Neural cell (in vitro differentiated cells): Measurements from ENCODE around the gene LRMDA. TPM values are rescaled to one million over a fixed set of nuclear protein-coding genes. Genes with fewer than 3 reads are reported as not detected.

Experiments used
- H2AFZ ChIP-seq: fragments of 200-600, 300-800 bp; sonication (generic), shearing (Covaris generic); 2 replicates; pipeline ENCODE4 v1.6.0; 2014; ENCODE audit warnings: low read depth, mild to moderate bottlenecking, antibody characterized with exemption, low read length, moderate library complexity
- H3F3A ChIP-seq: fragments of 200-600 bp; shearing (Covaris generic); 2 replicates; pipeline ENCODE4 v1.6.1; 2016; ENCODE audit warnings: mild to moderate bottlenecking, moderate library complexity, mixed read lengths, antibody characterized with exemption, low read length; ENCODE audit not compliant: insufficient read depth, poor library complexity, severe bottlenecking
- H3K27ac ChIP-seq: fragments of 200-600, 300-800 bp; sonication (generic), shearing (Covaris generic); 2 replicates; pipeline ENCODE4 v1.5.1; 2014; ENCODE audit warnings: mild to moderate bottlenecking, low read length, moderate library complexity
- H3K27me3 ChIP-seq: fragments of 300-800, 200-600 bp; sonication (generic), shearing (Covaris generic); 2 replicates; pipeline ENCODE4 v1.6.0; 2014; ENCODE audit warnings: mild to moderate bottlenecking, low read depth, low read length, moderate library complexity; ENCODE audit not compliant: insufficient read depth
- H3K36me3 ChIP-seq: fragments of 300-800, 200-600 bp; sonication (generic), shearing (Covaris generic); 2 replicates; pipeline ENCODE4 v1.5.1; 2014; ENCODE audit warnings: mild to moderate bottlenecking, antibody characterized with exemption, low read length, moderate library complexity; ENCODE audit not compliant: insufficient read depth
- H3K4me2 ChIP-seq: fragments of 300-800, 200-600 bp; sonication (generic), shearing (Covaris generic); 2 replicates; pipeline ENCODE4 v1.6.0; 2014; ENCODE audit warnings: mild to moderate bottlenecking, low read length
- H3K4me3 ChIP-seq: fragments of 300-800, 200-600 bp; sonication (generic), shearing (Covaris generic); 2 replicates; pipeline ENCODE4 v1.5.1; 2014; ENCODE audit warnings: mild to moderate bottlenecking, low read length, moderate library complexity
- H3K79me2 ChIP-seq: fragments of 200-600 bp; shearing (Covaris generic); replicated peaks from 2 replicates; pipeline ENCODE4 v1.6.0; 2014; ENCODE audit warnings: mild to moderate bottlenecking, low read length, moderate library complexity; ENCODE audit not compliant: insufficient read depth
- H3K9ac ChIP-seq: fragments of 300-800, 200-600 bp; sonication (generic), shearing (Covaris generic); 2 replicates; pipeline ENCODE4 v1.6.1; 2016; ENCODE audit warnings: mild to moderate bottlenecking, low read length, mixed read lengths
- H3K9me2 ChIP-seq: fragments of 200-600 bp; shearing (Covaris generic); 2 replicates; pipeline ENCODE4 v1.6.1; 2016; ENCODE audit warnings: mild to moderate bottlenecking, low read length, mixed read lengths; ENCODE audit not compliant: insufficient read depth
- H3K9me3 ChIP-seq: fragments of 200-600, 300-800 bp; sonication (generic), shearing (Covaris generic); 2 replicates; pipeline ENCODE4 v1.6.1; 2016; ENCODE audit warnings: mild to moderate bottlenecking, mixed run types, low read length, moderate library complexity, mixed read lengths
- H4K20me1 ChIP-seq: fragments of 200-600 bp; shearing (Covaris generic); 2 replicates; pipeline ENCODE4 v1.6.1; 2016; ENCODE audit warnings: mild to moderate bottlenecking, mixed run types; ENCODE audit not compliant: insufficient read depth
- CTCF ChIP-seq: fragments of 450-650 bp; IDR thresholded peaks from 2 replicates; pipeline ENCODE4 v1.5.1; 2014; ENCODE audit warnings: antibody characterized with exemption, mild to moderate bottlenecking, moderate library complexity; ENCODE audit not compliant: poor library complexity, severe bottlenecking
- EP300 ChIP-seq: fragments of 450-650 bp; conservative IDR thresholded peaks from 2 replicates; pipeline ENCODE4 v1.6.1; 2014; ENCODE audit warnings: antibody characterized with exemption, mild to moderate bottlenecking, moderate library complexity; ENCODE audit not compliant: poor library complexity, severe bottlenecking
- EZH2 ChIP-seq: fragments of 200-600, 300-800 bp; shearing (Covaris generic), sonication (generic); IDR thresholded peaks from 2 replicates; pipeline ENCODE4 v1.6.1; 2014; ENCODE audit warnings: antibody characterized with exemption, low read length, borderline replicate concordance, mild to moderate bottlenecking; ENCODE audit not compliant: insufficient read depth, poor library complexity, severe bottlenecking
- MXI1 ChIP-seq: fragments of 450-650 bp; conservative IDR thresholded peaks from 2 replicates; pipeline ENCODE4 v1.6.1; 2014; ENCODE audit warnings: antibody characterized with exemption, mild to moderate bottlenecking; ENCODE audit not compliant: poor library complexity, severe bottlenecking
- POLR2AphosphoS5 ChIP-seq: IDR thresholded peaks from 2 replicates; pipeline ENCODE4 v1.6.1; 2012
- RAD21 ChIP-seq: fragments of 450-650 bp; conservative IDR thresholded peaks from 2 replicates; pipeline ENCODE4 v1.6.1; 2014; ENCODE audit warnings: antibody characterized with exemption, mild to moderate bottlenecking, moderate library complexity
- REST ChIP-seq: IDR thresholded peaks from 2 replicates; pipeline ENCODE4 v1.6.1; 2012; ENCODE audit warnings: borderline replicate concordance
- SMC3 ChIP-seq: fragments of 450-650 bp; conservative IDR thresholded peaks from 2 replicates; pipeline ENCODE4 v1.6.1; 2014; ENCODE audit warnings: antibody characterized with exemption, mild to moderate bottlenecking, moderate library complexity; ENCODE audit not compliant: poor library complexity
- TAF1 ChIP-seq: IDR thresholded peaks from 2 replicates; pipeline ENCODE4 v1.6.1; 2012; ENCODE audit warnings: low read depth
- polyA plus RNA-seq: library from polyadenylated mRNA; depleted of rRNA; stranded (reverse); fragments of >200 nt; gene quantifications from 2 replicates; pipeline ENCODE4 v1.2.3, GENCODE V29; 2014

Gene LRMDA
- polyA plus RNA-seq, 1 donor from 2014 or later = 5.6 TPM

GRCh38 chr10:75955973-75956502, 524.6 kb downstream of the LRMDA start:
- no peak overlapping the region for H3K27ac ChIP-seq
- H4K20me1 ChIP-seq = no peaks in the 10 kb centered on the region
- H3K36me3 ChIP-seq = no peaks in the 10 kb centered on the region
- H3K27me3 ChIP-seq = no peaks in the 10 kb centered on the region
- H3K79me2 ChIP-seq = no peaks in the 10 kb centered on the region
- TF ChIP-seq TAF1 (no peak), REST (no peak), RAD21 (no peak), EP300 (no peak), MXI1 (no peak), POLR2AphosphoS5 (no peak), SMC3 (no peak), CTCF (no peak), EZH2 (no peak)
- no peaks in the 10 kb centered on the region for H3K9me3 ChIP-seq
- no peak overlapping the region for H3K4me2 ChIP-seq
- H2AFZ ChIP-seq = no peak overlapping the region
- H3K4me3 ChIP-seq = no peak overlapping the region
- H3K9ac ChIP-seq = no peak overlapping the region
- H3F3A ChIP-seq = no peaks in the 10 kb centered on the region
- no peaks in the 10 kb centered on the region for H3K9me2 ChIP-seq

GRCh38 chr10:75956624-75957023, 525.2 kb downstream of the LRMDA start:
- Histone ChIP-seq H3F3A (no peaks in the 10 kb centered on the region), H3K4me2 (no peak overlapping the region), H4K20me1 (no peaks in the 10 kb centered on the region), H3K9me3 (no peaks in the 10 kb centered on the region), H3K9me2 (no peaks in the 10 kb centered on the region), H3K27me3 (no peaks in the 10 kb centered on the region), H2AFZ (no peak overlapping the region), H3K79me2 (no peaks in the 10 kb centered on the region), H3K27ac (no peak overlapping the region), H3K9ac (no peak overlapping the region), H3K4me3 (no peak overlapping the region), H3K36me3 (no peaks in the 10 kb centered on the region)
- no peak for TF ChIP-seq EP300
- no peak for TF ChIP-seq SMC3
- TF ChIP-seq TAF1 = no peak
- TF ChIP-seq EZH2 = no peak
- no peak for TF ChIP-seq MXI1
- TF ChIP-seq REST = no peak
- TF ChIP-seq RAD21 = no peak
- no peak for TF ChIP-seq POLR2AphosphoS5
- no peak for TF ChIP-seq CTCF
